Measurements from ENCODE around the gene AK9.

GRCh38 chr6:109706513-109706912 is 15.5 kb upstream of the AK9 start:
- no peak for TF ChIP-seq CTCF (IDR thresholded peaks at IDR 0.05)
- no peak for TF ChIP-seq EZH2 (IDR thresholded peaks at IDR 0.05)
- TF ChIP-seq EZH2phosphoT487 (IDR thresholded peaks at IDR 0.05): no peak

All from neural progenitor cell (in vitro differentiated cells).